PC-9 (cell line): ENCODE results near the gene CDC26. TPM values are rescaled to one million over a fixed set of nuclear protein-coding genes. Genes with fewer than 3 reads are reported as not detected.
"Not testable (repeated sequence)": the region's sequence is repeated elsewhere in the genome, so short reads cannot be mapped to it uniquely, and the experiment has no call there.

Experiments used
- BruUV-seq: library from RNA; stranded (reverse); fragments of 400-500 nt; replicated peaks from 2 replicates; lab custom pipeline; 2021; lab: Mats Ljungman, UMichigan
- CTCF ChIA-PET: fragments of 300-600 bp; sonication (Branson Sonifier 250); formaldehyde crosslinking; loops from one replicate; lab custom pipeline; 2022; ENCODE audit warnings: antibody characterized with exemption; lab: Charles Lee
- POLR2A ChIA-PET: fragments of 300-600 bp; sonication (Branson Sonifier 250); formaldehyde crosslinking; loops from one replicate; lab custom pipeline; 2022; ENCODE audit warnings: antibody characterized with exemption; ENCODE audit not compliant: unreplicated experiment; lab: Charles Lee
- DNase-seq, 2 experiments: peaks; one replicate each; pipeline versions ENCODE4 v3.0.0 to v3.0.0-alpha.2; 2015 to 2022; ENCODE audit warnings: mixed read lengths in 1 of 2
- H2AFZ ChIP-seq: fragments of 200-600 bp; sonication (generic); 2 replicates; pipeline ENCODE4 v1.8.1; 2017; ENCODE audit warnings: antibody characterized with exemption
- H3F3A ChIP-seq: fragments of 200-600 bp; sonication (generic); 2 replicates; pipeline ENCODE4 v1.8.1; 2017; ENCODE audit warnings: antibody characterized with exemption, mild to moderate bottlenecking, low read depth; ENCODE audit not compliant: insufficient read depth
- H3K27ac ChIP-seq: fragments of 200-600 bp; sonication (generic); 2 replicates; pipeline ENCODE4 v1.6.1; 2016; ENCODE audit warnings: mixed run types
- H3K27me3 ChIP-seq: fragments of 200-600 bp; sonication (generic); 2 replicates; pipeline ENCODE4 v1.6.1; 2016; ENCODE audit warnings: low read depth, mixed run types; ENCODE audit not compliant: insufficient read depth
- H3K36me3 ChIP-seq: fragments of 200-600 bp; sonication (generic); 2 replicates; pipeline ENCODE4 v1.6.1; 2016; ENCODE audit warnings: low read depth, mixed run types
- H3K4me1 ChIP-seq: fragments of 200-600 bp; sonication (generic); replicated peaks from 2 replicates; pipeline ENCODE4 v1.6.1; 2016; ENCODE audit warnings: mixed run types; ENCODE audit not compliant: insufficient read depth
- H3K4me2 ChIP-seq: fragments of 200-600 bp; sonication (generic); 2 replicates; pipeline ENCODE4 v1.6.1; 2017; ENCODE audit warnings: mixed run types
- H3K4me3 ChIP-seq: fragments of 200-600 bp; sonication (generic); 2 replicates; pipeline ENCODE4 v1.6.1; 2016; ENCODE audit warnings: mixed run types
- H3K79me2 ChIP-seq: fragments of 200-600 bp; sonication (generic); 2 replicates; pipeline ENCODE4 v1.6.1; 2017; ENCODE audit warnings: low read depth, mixed run types
- H3K9me2 ChIP-seq: fragments of 200-600 bp; sonication (generic); 2 replicates; pipeline ENCODE4 v1.8.1; 2017; ENCODE audit warnings: mild to moderate bottlenecking; ENCODE audit not compliant: insufficient read depth
- H3K9me3 ChIP-seq: fragments of 200-600 bp; sonication (generic); 2 replicates; pipeline ENCODE4 v1.8.1; 2016; ENCODE audit warnings: low read depth; ENCODE audit not compliant: insufficient read depth
- H4K20me1 ChIP-seq: fragments of 200-600 bp; sonication (generic); 2 replicates; pipeline ENCODE4 v1.8.1; 2017; ENCODE audit not compliant: insufficient read depth
- EZH2 ChIP-seq: fragments of 200-600 bp; sonication (generic); IDR thresholded peaks from 2 replicates; pipeline ENCODE4 v1.8.0; 2017; ENCODE audit warnings: antibody characterized with exemption, low read depth
- intact Hi-C: fragments of 100-400 bp; cut with micrococcal nuclease; formaldehyde crosslinking; loops from one replicate; pipeline ENCODE4 v1.10.0; 2022; ENCODE audit not compliant: unreplicated experiment
- total RNA-seq: library from RNA; stranded (reverse); gene quantifications from 2 replicates; pipeline ENCODE4 v1.2.3, GENCODE V29; 2021
- TF ChIP-seq, protein P1 (sequence below): fragments of 200-600 bp; sonication (generic); conservative IDR thresholded peaks from 2 replicates; pipeline ENCODE4 v1.6.1; 2017; ENCODE audit warnings: mixed run types, antibody characterized with exemption, mild to moderate bottlenecking, moderate library complexity

The CDC26 gene
- total RNA-seq, 1 experiment from 2014 or later: 43.4 TPM

DNA sequence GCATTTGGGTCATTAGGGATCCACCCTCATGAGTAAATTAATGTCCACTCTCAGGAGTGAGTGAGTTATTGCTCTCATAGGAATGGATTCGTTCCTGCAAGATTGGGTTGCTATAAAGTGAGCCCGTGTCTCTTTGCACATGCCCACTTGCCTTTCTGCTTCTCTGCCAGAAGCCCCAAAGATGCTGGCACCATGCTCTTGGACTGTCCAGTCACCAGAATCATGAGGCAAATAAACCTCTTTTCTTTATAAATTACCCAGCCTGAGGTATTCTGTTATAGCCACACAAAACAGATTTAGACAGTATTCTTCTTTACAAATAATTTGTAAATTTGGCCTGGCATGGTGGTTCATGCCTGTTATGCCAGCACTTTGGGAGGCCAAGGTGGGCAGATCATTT lies 24.6 kb downstream of the CDC26 start:
- intact Hi-C loops: no loop called here

DNA sequence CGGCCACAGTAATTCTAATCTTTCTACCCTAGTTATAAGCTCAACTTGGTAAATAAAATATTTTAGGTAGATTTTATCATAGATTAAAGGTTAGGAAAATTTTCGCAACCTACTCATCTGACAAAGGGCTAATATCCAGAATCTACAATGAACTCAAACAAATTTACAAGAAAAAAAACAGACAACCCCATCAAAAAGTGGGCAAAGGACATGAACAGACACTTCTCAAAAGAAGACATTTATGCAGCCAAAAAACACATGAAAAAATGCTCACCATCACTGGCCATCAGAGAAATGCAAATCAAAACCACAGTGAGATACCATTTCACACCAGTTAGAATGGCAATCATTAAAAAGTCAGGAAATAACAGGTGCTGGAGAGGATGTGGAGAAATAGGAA lies 25.7 kb downstream of the CDC26 start:
- POLR2A ChIA-PET: interaction anchor here (0.7 kb wide), 1 partner anchor 72 kb away, joined by 6 read pairs; no protein-coding TSS in a partner anchor
- not testable (repeated sequence) for BruUV-seq

More for the DNA sequence above, 24.6 kb downstream of the CDC26 start:
- ChIA-PET POLR2A (no interaction called here), CTCF (no interaction called here)
- H3K4me3 ChIP-seq: no peak overlapping the region
- BruUV-seq: no TSS peak
- H4K20me1 ChIP-seq: 0 out of 2 replicates have a peak, but pooled peaks cover 3% of the 10 kb centered on the region
- no peak overlapping the region for H3K4me2 ChIP-seq
- no peaks in the 10 kb centered on the region for H3K9me3 ChIP-seq
- no peaks in the 10 kb centered on the region for H3K79me2 ChIP-seq
- DNase-seq: no peak
- no peak overlapping the region for H2AFZ ChIP-seq
- H3K4me1 ChIP-seq: no peaks in the 10 kb centered on the region
- no peaks in the 10 kb centered on the region for H3F3A ChIP-seq
- no peak for TF ChIP-seq EZH2
- TF ChIP-seq, protein P1, sequence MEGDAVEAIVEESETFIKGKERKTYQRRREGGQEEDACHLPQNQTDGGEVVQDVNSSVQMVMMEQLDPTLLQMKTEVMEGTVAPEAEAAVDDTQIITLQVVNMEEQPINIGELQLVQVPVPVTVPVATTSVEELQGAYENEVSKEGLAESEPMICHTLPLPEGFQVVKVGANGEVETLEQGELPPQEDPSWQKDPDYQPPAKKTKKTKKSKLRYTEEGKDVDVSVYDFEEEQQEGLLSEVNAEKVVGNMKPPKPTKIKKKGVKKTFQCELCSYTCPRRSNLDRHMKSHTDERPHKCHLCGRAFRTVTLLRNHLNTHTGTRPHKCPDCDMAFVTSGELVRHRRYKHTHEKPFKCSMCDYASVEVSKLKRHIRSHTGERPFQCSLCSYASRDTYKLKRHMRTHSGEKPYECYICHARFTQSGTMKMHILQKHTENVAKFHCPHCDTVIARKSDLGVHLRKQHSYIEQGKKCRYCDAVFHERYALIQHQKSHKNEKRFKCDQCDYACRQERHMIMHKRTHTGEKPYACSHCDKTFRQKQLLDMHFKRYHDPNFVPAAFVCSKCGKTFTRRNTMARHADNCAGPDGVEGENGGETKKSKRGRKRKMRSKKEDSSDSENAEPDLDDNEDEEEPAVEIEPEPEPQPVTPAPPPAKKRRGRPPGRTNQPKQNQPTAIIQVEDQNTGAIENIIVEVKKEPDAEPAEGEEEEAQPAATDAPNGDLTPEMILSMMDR: no peak
- H3K36me3 ChIP-seq: no peaks in the 10 kb centered on the region
- H3K9me2 ChIP-seq: no peaks in the 10 kb centered on the region
- no peak overlapping the region for H3K27ac ChIP-seq
- H3K27me3 ChIP-seq: no peaks in the 10 kb centered on the region

DNA sequence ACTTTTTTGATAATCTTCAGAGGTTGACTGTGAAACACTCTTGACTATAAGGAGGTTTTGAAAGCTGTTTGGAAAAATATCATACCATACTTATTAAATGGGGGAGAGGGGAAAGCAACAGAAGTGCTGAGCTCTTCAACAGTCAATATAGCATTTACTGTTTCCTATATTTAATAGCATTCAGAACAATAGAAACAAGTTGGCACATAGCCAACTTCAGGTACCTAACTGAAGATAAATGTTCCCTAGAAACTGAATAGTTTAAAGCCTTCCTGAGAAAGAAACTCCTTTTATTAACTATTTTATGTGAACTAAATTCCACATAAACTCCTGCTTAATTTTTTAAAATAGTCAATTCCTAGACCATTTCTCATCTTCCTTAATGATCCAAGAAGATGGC lies 27.7 kb downstream of the CDC26 start:
- no peak for TF ChIP-seq EZH2
- TF ChIP-seq, protein P1: no peak
- no peaks in the 10 kb centered on the region for H3K9me2 ChIP-seq
- H3K9me3 ChIP-seq: no peaks in the 10 kb centered on the region
- no peaks in the 10 kb centered on the region for H3K79me2 ChIP-seq
- H3F3A ChIP-seq: no peaks in the 10 kb centered on the region
- no peak overlapping the region for H3K27ac ChIP-seq
- no peak overlapping the region for H3K4me3 ChIP-seq
- H3K4me1 ChIP-seq: no peaks in the 10 kb centered on the region
- H3K27me3 ChIP-seq: no peaks in the 10 kb centered on the region
- H2AFZ ChIP-seq: no peak overlapping the region
- ChIA-PET POLR2A (interaction anchor here (1.0 kb wide), 1 partner anchor 956 kb away, joined by 3 read pairs; no protein-coding TSS in a partner anchor), CTCF (interaction anchor here (0.7 kb wide), 1 partner anchor 1137 kb away, joined by 5 read pairs; no protein-coding TSS in a partner anchor)
- no TSS peak for BruUV-seq
- H4K20me1 ChIP-seq: 0 out of 2 replicates have a peak, but pooled peaks cover 3% of the 10 kb centered on the region
- no peak overlapping the region for H3K4me2 ChIP-seq
- intact Hi-C loops: no loop called here
- DNase-seq: no peak
- H3K36me3 ChIP-seq: no peaks in the 10 kb centered on the region

More for the DNA sequence above, 25.7 kb downstream of the CDC26 start:
- intact Hi-C loops, H3K4me3 ChIP-seq, H3K9me3 ChIP-seq, H2AFZ ChIP-seq, H3K9me2 ChIP-seq, DNase-seq, H3K27ac ChIP-seq, H3K4me1 ChIP-seq, H3K79me2 ChIP-seq, CTCF ChIA-PET, H4K20me1 ChIP-seq, H3K4me2 ChIP-seq, H3K27me3 ChIP-seq, H3F3A ChIP-seq, H3K36me3 ChIP-seq: not testable (repeated sequence)

DNA sequence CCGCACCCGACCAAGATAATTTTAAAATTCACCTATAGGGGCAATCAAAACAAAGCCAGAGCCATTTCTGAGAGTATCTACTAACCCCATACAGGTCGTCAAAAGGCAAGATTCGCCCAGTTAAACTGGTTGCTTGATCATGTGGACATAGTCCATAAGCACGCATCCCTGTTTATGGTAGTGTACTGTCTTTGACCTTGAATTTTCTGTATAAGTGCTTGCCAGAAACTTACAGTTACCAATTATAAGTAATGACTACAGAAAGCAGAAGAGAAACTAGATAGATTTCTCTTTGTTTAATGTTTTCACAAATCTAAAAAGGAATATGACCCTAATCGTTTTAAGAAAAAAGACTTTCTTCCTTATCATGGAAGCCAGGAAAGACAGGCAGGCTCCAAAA lies 28.4 kb downstream of the CDC26 start:
- ChIA-PET CTCF (no interaction called here), POLR2A (no interaction called here)
- no peaks in the 10 kb centered on the region for H3K79me2 ChIP-seq
- H3K4me3 ChIP-seq: no peak overlapping the region
- H3K27ac ChIP-seq: no peak overlapping the region
- no peaks in the 10 kb centered on the region for H3K4me1 ChIP-seq
- intact Hi-C loops: no loop called here
- H4K20me1 ChIP-seq: 0 out of 2 replicates have a peak, but pooled peaks cover 3% of the 10 kb centered on the region
- H3F3A ChIP-seq: no peaks in the 10 kb centered on the region
- TF ChIP-seq EZH2: no peak
- TF ChIP-seq, protein P1: no peak
- H3K36me3 ChIP-seq: no peaks in the 10 kb centered on the region
- H3K4me2 ChIP-seq: no peak overlapping the region
- no peaks in the 10 kb centered on the region for H3K9me2 ChIP-seq
- no TSS peak for BruUV-seq
- no peaks in the 10 kb centered on the region for H3K9me3 ChIP-seq
- DNase-seq: no peak
- no peaks in the 10 kb centered on the region for H3K27me3 ChIP-seq
- H2AFZ ChIP-seq: no peak overlapping the region
